ENCODE measurements around the gene SOCS1. TPM values are rescaled to one million over a fixed set of nuclear protein-coding genes. Genes with fewer than 3 reads are reported as not detected.

Gene SOCS1
- total RNA-seq, 3 donors from 2014 or later (not counting 1 experiment from before 2014, with no cell fraction given) = 21.7 to 74.7 (median 27.2) TPM

DNA sequence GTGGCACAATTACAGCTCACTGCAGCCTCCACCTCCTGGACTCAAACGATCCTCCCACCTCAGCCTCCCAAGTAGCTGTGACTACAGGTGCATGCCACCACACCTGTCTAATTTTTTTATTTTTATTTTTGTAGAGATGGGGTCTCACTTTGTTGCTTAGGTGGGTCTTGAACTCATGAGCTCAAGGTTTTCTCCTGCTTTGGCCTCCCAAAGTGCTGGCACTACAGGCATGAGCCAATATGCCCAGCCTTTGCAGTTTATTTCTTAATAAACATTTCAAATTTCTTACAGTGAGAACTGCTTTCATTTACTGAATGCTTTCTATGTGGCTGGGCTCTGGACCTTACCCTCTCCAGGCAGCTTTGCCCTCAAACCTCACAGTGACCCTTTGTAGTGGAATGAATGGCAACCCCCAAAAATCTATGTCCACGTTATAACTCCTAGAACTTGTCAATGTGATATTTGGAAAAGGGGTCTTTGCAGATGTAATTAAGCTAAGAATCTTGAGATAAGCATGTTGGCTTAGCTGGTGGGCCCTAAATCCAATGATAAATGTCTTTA is 14.7 kb upstream of the SOCS1 start:
- H3K36me3 Mint-ChIP-seq = no peaks in the 10 kb centered on the region
- no peaks in the 10 kb centered on the region for H3K27me3 ChIP-seq (ENCODE audit: control insufficient read depth, insufficient read depth, low read length)
- ATAC-seq = no peak
- H3K27ac Mint-ChIP-seq = no peak overlapping the region
- no peaks in the 10 kb centered on the region for H3K9me3 ChIP-seq (ENCODE audit: control insufficient read depth, insufficient read depth, low read length)
- DNase-seq = no peak
- no peaks in the 10 kb centered on the region for H3K4me1 ChIP-seq (ENCODE audit: control insufficient read depth, insufficient read depth, low read length)
- TF ChIP-seq, protein P1, sequence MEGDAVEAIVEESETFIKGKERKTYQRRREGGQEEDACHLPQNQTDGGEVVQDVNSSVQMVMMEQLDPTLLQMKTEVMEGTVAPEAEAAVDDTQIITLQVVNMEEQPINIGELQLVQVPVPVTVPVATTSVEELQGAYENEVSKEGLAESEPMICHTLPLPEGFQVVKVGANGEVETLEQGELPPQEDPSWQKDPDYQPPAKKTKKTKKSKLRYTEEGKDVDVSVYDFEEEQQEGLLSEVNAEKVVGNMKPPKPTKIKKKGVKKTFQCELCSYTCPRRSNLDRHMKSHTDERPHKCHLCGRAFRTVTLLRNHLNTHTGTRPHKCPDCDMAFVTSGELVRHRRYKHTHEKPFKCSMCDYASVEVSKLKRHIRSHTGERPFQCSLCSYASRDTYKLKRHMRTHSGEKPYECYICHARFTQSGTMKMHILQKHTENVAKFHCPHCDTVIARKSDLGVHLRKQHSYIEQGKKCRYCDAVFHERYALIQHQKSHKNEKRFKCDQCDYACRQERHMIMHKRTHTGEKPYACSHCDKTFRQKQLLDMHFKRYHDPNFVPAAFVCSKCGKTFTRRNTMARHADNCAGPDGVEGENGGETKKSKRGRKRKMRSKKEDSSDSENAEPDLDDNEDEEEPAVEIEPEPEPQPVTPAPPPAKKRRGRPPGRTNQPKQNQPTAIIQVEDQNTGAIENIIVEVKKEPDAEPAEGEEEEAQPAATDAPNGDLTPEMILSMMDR (IDR thresholded peaks at IDR 0.05) = no peak
- no peaks in the 10 kb centered on the region for H3K36me3 ChIP-seq (ENCODE audit: control insufficient read depth, insufficient read depth, low read length)
- H3K9me3 Mint-ChIP-seq = no peaks in the 10 kb centered on the region
- WGBS (ENCODE audit: insufficient coverage) = 100% methylated on average over 1 of the region's 2 CpGs
- H3K4me3 Mint-ChIP-seq = no peak overlapping the region
- no peaks in the 10 kb centered on the region for H3K4me1 Mint-ChIP-seq
- intact Hi-C loops (cut with micrococcal nuclease) = no loop called here
- no peak overlapping the region for H3K4me3 ChIP-seq (ENCODE audit: low read length)
- no peak overlapping the region for H3K27ac ChIP-seq (ENCODE audit: low read length)
- peaks cover 8 to 14% of the 10 kb centered on the region in 2 donors for H3K27me3 Mint-ChIP-seq (ENCODE audit: low read depth in 2 of 2)

DNA sequence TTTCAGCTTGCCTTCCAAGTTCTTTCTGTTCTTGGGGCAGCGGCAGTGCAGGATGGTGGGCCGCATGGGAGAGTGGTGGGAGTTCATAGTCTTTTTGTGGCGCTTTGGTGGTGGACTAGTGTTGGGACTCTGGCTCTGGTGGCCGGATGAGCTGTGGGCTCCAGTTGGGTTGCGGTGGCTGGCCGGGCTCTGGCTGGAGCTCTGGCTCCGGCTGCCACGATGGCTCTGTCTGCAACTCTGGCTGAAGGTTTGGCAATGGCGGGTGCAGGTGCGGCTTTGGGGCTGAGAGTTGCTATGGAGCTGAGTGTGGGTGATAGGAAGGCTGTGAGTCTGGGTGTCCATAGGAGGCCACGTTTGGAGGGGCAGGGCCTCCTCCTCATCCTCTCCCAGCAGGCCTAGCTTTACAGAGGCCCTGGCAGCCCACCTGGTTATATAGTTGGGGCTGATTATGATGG is 12.9 kb upstream of the SOCS1 start, which contains the start of gene TNP2:
TNP2 (minus strand) TSS at position 405 of the 455 bp plus-strand sequence; CDS start at position 342, 63 bp downstream.
- Mint-ChIP-seq H3K27ac (no peak within 1 kb of the TSS), H3K27me3 (ENCODE audit: low read depth in 2 of 2) (peaks cover 8 to 15% of the 10 kb centered on the region in 2 donors), H3K36me3 (no peaks in the 10 kb centered on the region), H3K4me3 (no peak within 1 kb of the TSS), H3K9me3 (no peaks in the 10 kb centered on the region), H3K4me1 (peaks cover 1 to 4% of the 10 kb centered on the region in 2 donors)
- no peaks in the 10 kb centered on the region for H3K27me3 ChIP-seq (ENCODE audit: control insufficient read depth, insufficient read depth, low read length)
- H3K9me3 ChIP-seq (ENCODE audit: control insufficient read depth, insufficient read depth, low read length) = no peaks in the 10 kb centered on the region
- TF ChIP-seq, protein P1 (IDR thresholded peaks at IDR 0.05) = no peak
- peaks cover 3% of the 10 kb centered on the region for H3K4me1 ChIP-seq (ENCODE audit: control insufficient read depth, insufficient read depth, low read length)
- H3K27ac ChIP-seq (ENCODE audit: low read length) = no peak within 1 kb of the TSS
- 96% methylated on average over 9 of the region's 11 CpGs for WGBS (ENCODE audit: insufficient coverage)
- DNase-seq (no peak), ATAC-seq (no peak)
- no peak within 1 kb of the TSS for H3K4me3 ChIP-seq (ENCODE audit: low read length)
- intact Hi-C loops (cut with micrococcal nuclease) = no loop called here
- no peaks in the 10 kb centered on the region for H3K36me3 ChIP-seq (ENCODE audit: control insufficient read depth, insufficient read depth, low read length)

DNA sequence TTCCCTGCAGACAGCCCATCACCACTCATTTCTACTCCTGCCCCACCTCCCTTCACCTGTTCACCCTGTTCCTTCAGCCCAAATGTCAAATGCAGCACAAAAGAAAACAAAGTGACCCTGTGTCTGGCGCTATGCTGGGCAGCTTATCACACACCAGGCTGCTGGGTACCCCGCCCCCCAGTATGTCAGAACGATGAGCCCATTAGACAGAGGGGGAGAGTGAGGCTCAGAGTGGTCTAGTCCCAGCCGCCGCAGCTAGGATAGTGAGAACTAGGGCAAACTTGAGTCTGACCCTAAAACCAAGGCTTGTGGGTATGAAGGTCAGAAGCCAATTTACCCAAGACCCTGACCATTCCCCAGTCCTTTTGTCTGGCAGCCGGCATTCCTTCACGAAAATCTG is 9.1 kb upstream of the SOCS1 start:
- H3K4me3 Mint-ChIP-seq = no peak overlapping the region
- intact Hi-C loops (cut with micrococcal nuclease) = no loop called here
- Histone ChIP-seq H3K4me1 (ENCODE audit: control insufficient read depth, insufficient read depth, low read length) (peaks cover 9% of the 10 kb centered on the region), H3K9me3 (ENCODE audit: control insufficient read depth, insufficient read depth, low read length) (no peaks in the 10 kb centered on the region), H3K4me3 (ENCODE audit: low read length) (no peak overlapping the region), H3K27ac (ENCODE audit: low read length) (no peak overlapping the region), H3K27me3 (ENCODE audit: control insufficient read depth, insufficient read depth, low read length) (no peaks in the 10 kb centered on the region), H3K36me3 (ENCODE audit: control insufficient read depth, insufficient read depth, low read length) (no peaks in the 10 kb centered on the region)
- no peaks in the 10 kb centered on the region for H3K9me3 Mint-ChIP-seq
- peaks cover 8 to 11% of the 10 kb centered on the region in 2 donors for H3K27me3 Mint-ChIP-seq (ENCODE audit: low read depth in 2 of 2)
- H3K27ac Mint-ChIP-seq = no peak overlapping the region
- ATAC-seq = no peak
- H3K36me3 Mint-ChIP-seq = no peaks in the 10 kb centered on the region
- TF ChIP-seq, protein P1 (IDR thresholded peaks at IDR 0.05) = no peak
- H3K4me1 Mint-ChIP-seq = peaks cover 6 to 10% of the 10 kb centered on the region in 2 donors
- no peak for DNase-seq
- WGBS (ENCODE audit: insufficient coverage) = 95% methylated on average over 7 of the region's 7 CpGs
